Measurements from ENCODE around the gene TADA2B. TPM values are rescaled to one million over a fixed set of nuclear protein-coding genes. Genes with fewer than 3 reads are reported as not detected.

TADA2B gene
- total and polyA plus RNA-seq, 2 donors (not counting 1 experiment from before 2014, with no cell fraction given), result 13.6 to 38.5 TPM

- TF ChIP-seq CTCF (IDR thresholded peaks at IDR 0.05) (no peak), EZH2 (IDR thresholded peaks at IDR 0.05; ENCODE audit: borderline replicate concordance, insufficient read depth, low read depth, low read length, poor library complexity, severe bottlenecking) (no peak)
- H3K4me1 ChIP-seq (ENCODE audit: control insufficient read depth in 2 of 2, insufficient read depth in 2 of 2, low read length in 2 of 2), result no peaks in the 10 kb centered on the region
- Mint-ChIP-seq H3K27me3 (no peaks in the 10 kb centered on the region), H3K27ac (no peak overlapping the region), H3K9me3 (ENCODE audit: insufficient read depth) (no peaks in the 10 kb centered on the region), H3K4me3 (no peak overlapping the region), H3K4me1 (peaks cover 2% of the 10 kb centered on the region)
- no peak overlapping the region for H3K4me2 ChIP-seq (replicated peaks; ENCODE audit: low read depth, low read length, poor library complexity, severe bottlenecking)
- no peak overlapping the region for H3K4me3 ChIP-seq (ENCODE audit: control extremely low read depth in 1 of 5, extremely low read depth in 1 of 5, insufficient read depth in 1 of 5, low read depth in 2 of 5, low read length in 4 of 5)
- H3K27ac ChIP-seq (ENCODE audit: low read length in 2 of 2), result no peak overlapping the region
- H4K20me1 ChIP-seq (ENCODE audit: control insufficient read depth, insufficient read depth, low read length, poor library complexity, severe bottlenecking), result peaks cover 16% of the 10 kb centered on the region
- H3K9ac ChIP-seq (ENCODE audit: low read length), result no peak overlapping the region
- H3K79me2 ChIP-seq (ENCODE audit: control insufficient read depth, insufficient read depth, low read length), result peaks cover 10% of the 10 kb centered on the region
- POLR2A ChIA-PET, result no interaction called here
- DNase-seq (no peak), ATAC-seq (ENCODE audit: low read depth) (no peak)
- no peaks in the 10 kb centered on the region for H3K27me3 ChIP-seq (replicated peaks in 1 of 4; ENCODE audit: control extremely low read depth in 1 of 4, control insufficient read depth in 3 of 4, insufficient read depth in 4 of 4, low read length in 3 of 4)
- 95% methylated on average over 26 of the region's 28 CpGs for WGBS (ENCODE audit: insufficient coverage)
- CTCF ChIA-PET, result no interaction called here
- H3K9me3 ChIP-seq (ENCODE audit: control extremely low read depth in 1 of 3, control insufficient read depth in 2 of 3, insufficient read depth in 1 of 3, low read length in 2 of 3), result no peaks in the 10 kb centered on the region
- no peak overlapping the region for H2AFZ ChIP-seq (ENCODE audit: insufficient read depth, low read depth, low read length, poor library complexity, severe bottlenecking)
- intact Hi-C loops (cut with micrococcal nuclease), result no loop called here
- peaks cover 0 to 78% of the 10 kb centered on the region in 2 experiments for H3K36me3 ChIP-seq (replicated peaks in 1 of 2; ENCODE audit: control extremely low read depth in 1 of 2, control insufficient read depth in 1 of 2, extremely low read depth in 1 of 2, insufficient read depth in 2 of 2, low read length in 1 of 2)
Observed at GRCh38 chr4:7025040-7025602, 18.1 kb upstream of the TADA2B start.

GRCh38 chr4:7026107-7026506 lies 17.1 kb upstream of the TADA2B start:
- no peak overlapping the region for H3K4me3 ChIP-seq (ENCODE audit: control extremely low read depth in 1 of 5, extremely low read depth in 1 of 5, insufficient read depth in 1 of 5, low read depth in 2 of 5, low read length in 4 of 5)
- H3K27ac ChIP-seq (ENCODE audit: low read length in 2 of 2), result no peak overlapping the region
- H3K9ac ChIP-seq (ENCODE audit: low read length), result no peak overlapping the region
- no peaks in the 10 kb centered on the region for H3K27me3 ChIP-seq (replicated peaks in 1 of 4; ENCODE audit: control extremely low read depth in 1 of 4, control insufficient read depth in 3 of 4, insufficient read depth in 4 of 4, low read length in 3 of 4)
- POLR2A ChIA-PET, result no interaction called here
- no peak overlapping the region for H3K4me3 Mint-ChIP-seq
- H3K4me1 ChIP-seq (ENCODE audit: control insufficient read depth in 2 of 2, insufficient read depth in 2 of 2, low read length in 2 of 2), result no peaks in the 10 kb centered on the region
- peaks cover 2% of the 10 kb centered on the region for H3K4me1 Mint-ChIP-seq
- no peaks in the 10 kb centered on the region for H3K9me3 ChIP-seq (ENCODE audit: control extremely low read depth in 1 of 3, control insufficient read depth in 2 of 3, insufficient read depth in 1 of 3, low read length in 2 of 3)
- peaks cover 12% of the 10 kb centered on the region for H4K20me1 ChIP-seq (ENCODE audit: control insufficient read depth, insufficient read depth, low read length, poor library complexity, severe bottlenecking)
- no peaks in the 10 kb centered on the region for H3K9me3 Mint-ChIP-seq (ENCODE audit: insufficient read depth)
- WGBS (ENCODE audit: insufficient coverage), result 100% methylated on average over 5 of the region's 9 CpGs
- no peak overlapping the region for H3K4me2 ChIP-seq (replicated peaks; ENCODE audit: low read depth, low read length, poor library complexity, severe bottlenecking)
- H3K27me3 Mint-ChIP-seq, result no peaks in the 10 kb centered on the region
- no peak for TF ChIP-seq EZH2 (IDR thresholded peaks at IDR 0.05; ENCODE audit: borderline replicate concordance, insufficient read depth, low read depth, low read length, poor library complexity, severe bottlenecking)
- no peak for TF ChIP-seq CTCF (IDR thresholded peaks at IDR 0.05)
- intact Hi-C loops (cut with micrococcal nuclease), result no loop called here
- peaks cover 0 to 80% of the 10 kb centered on the region in 2 experiments for H3K36me3 ChIP-seq (replicated peaks in 1 of 2; ENCODE audit: control extremely low read depth in 1 of 2, control insufficient read depth in 1 of 2, extremely low read depth in 1 of 2, insufficient read depth in 2 of 2, low read length in 1 of 2)
- CTCF ChIA-PET, result no interaction called here
- ATAC-seq (ENCODE audit: low read depth) (no peak), DNase-seq (no peak)
- peaks cover 7% of the 10 kb centered on the region for H3K79me2 ChIP-seq (ENCODE audit: control insufficient read depth, insufficient read depth, low read length)
- H2AFZ ChIP-seq (ENCODE audit: insufficient read depth, low read depth, low read length, poor library complexity, severe bottlenecking), result no peak overlapping the region
- no peak overlapping the region for H3K27ac Mint-ChIP-seq

All from B cell (primary cell).